Astrocyte (in vitro differentiated cells and primary cell): ENCODE measurements around the gene SLC47A1.

Source experiments
- EZH2 ChIP-seq: IDR thresholded peaks from 2 replicates; pipeline ENCODE4 v1.6.1; 2012; ENCODE audit warnings: mild to moderate bottlenecking, low read length, inconsistent platforms; ENCODE audit not compliant: insufficient read depth
- TF ChIP-seq, protein P1 (sequence below): IDR thresholded peaks from 2 replicates; pipeline ENCODE4 v1.5.1; 2011; ENCODE audit warnings: low read depth, mild to moderate bottlenecking, inconsistent platforms, low read length, moderate library complexity; ENCODE audit not compliant: insufficient read depth

DNA sequence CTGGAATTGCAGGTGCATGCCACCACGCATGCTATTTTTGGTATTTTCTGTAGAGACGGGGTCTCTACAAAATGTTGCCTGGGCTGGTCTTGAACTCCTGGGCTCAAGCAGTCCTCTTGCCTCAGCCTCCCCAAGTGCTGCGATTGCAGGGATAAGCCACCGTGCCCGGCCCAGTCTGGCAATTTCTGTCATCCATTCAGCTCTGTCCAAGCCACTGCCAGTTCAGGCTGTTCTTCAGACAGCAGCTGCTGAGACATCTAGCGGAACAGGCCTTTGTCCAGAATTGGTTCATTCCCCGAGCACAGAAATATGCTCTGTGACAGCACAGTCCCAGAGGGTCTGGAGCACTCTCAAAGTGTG, 5.4 kb downstream of the SLC47A1 start:
- TF ChIP-seq, protein P1, sequence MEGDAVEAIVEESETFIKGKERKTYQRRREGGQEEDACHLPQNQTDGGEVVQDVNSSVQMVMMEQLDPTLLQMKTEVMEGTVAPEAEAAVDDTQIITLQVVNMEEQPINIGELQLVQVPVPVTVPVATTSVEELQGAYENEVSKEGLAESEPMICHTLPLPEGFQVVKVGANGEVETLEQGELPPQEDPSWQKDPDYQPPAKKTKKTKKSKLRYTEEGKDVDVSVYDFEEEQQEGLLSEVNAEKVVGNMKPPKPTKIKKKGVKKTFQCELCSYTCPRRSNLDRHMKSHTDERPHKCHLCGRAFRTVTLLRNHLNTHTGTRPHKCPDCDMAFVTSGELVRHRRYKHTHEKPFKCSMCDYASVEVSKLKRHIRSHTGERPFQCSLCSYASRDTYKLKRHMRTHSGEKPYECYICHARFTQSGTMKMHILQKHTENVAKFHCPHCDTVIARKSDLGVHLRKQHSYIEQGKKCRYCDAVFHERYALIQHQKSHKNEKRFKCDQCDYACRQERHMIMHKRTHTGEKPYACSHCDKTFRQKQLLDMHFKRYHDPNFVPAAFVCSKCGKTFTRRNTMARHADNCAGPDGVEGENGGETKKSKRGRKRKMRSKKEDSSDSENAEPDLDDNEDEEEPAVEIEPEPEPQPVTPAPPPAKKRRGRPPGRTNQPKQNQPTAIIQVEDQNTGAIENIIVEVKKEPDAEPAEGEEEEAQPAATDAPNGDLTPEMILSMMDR: no peak
- no peak for TF ChIP-seq EZH2
